K562 (cell line): ENCODE results near the gene GPR179. TPM values are rescaled to one million over a fixed set of nuclear protein-coding genes. Genes with fewer than 3 reads are reported as not detected.

Source experiments
- BDP1 ChIP-seq: IDR thresholded peaks from 3 replicates; pipeline ENCODE4 v1.6.1; 2011; ENCODE audit not compliant: insufficient read length, insufficient read depth
- CREB3L1 ChIP-seq: fragments of 450-650 bp; IDR thresholded peaks from 2 replicates; pipeline ENCODE4 v1.6.1; 2014; ENCODE audit warnings: low read depth, mild to moderate bottlenecking, moderate library complexity, borderline replicate concordance
- CTBP1 ChIP-seq: fragments of 450-650 bp; IDR thresholded peaks from 2 replicates; pipeline ENCODE4 v1.6.1; 2016; ENCODE audit warnings: borderline replicate concordance
- FIP1L1 ChIP-seq: fragments of 200-400 bp; formaldehyde crosslinking; IDR thresholded peaks from 2 replicates; pipeline ENCODE4 v1.6.1; 2018; ENCODE audit warnings: mild to moderate bottlenecking, low read depth, low read length; ENCODE audit not compliant: poor library complexity, severe bottlenecking
- GATA2 ChIP-seq: sonication (generic); formaldehyde crosslinking; IDR thresholded peaks from 2 replicates; pipeline ENCODE4 v1.4.0; 2020; ENCODE audit warnings: mild to moderate bottlenecking, missing genetic modification reagents
- GTF2B ChIP-seq: IDR thresholded peaks from 2 replicates; pipeline ENCODE4 v1.6.1; 2011; ENCODE audit not compliant: insufficient read length; ENCODE audit errors: extremely low read depth
- HNRNPLL ChIP-seq: fragments of 200-400 bp; formaldehyde crosslinking; IDR thresholded peaks from 2 replicates; pipeline ENCODE4 v1.6.1; 2017; ENCODE audit warnings: low read length, low read depth, mild to moderate bottlenecking; ENCODE audit not compliant: poor library complexity, severe bottlenecking
- KLF16 ChIP-seq: IDR thresholded peaks from 2 replicates; pipeline ENCODE4 v1.6.1; 2016; ENCODE audit warnings: antibody characterized with exemption
- MCM7 ChIP-seq, 2 experiments: fragments of 450-650 bp; IDR thresholded peaks; 2 replicates each; pipeline ENCODE4 v1.6.1; 2016 to 2018
- MLLT1 ChIP-seq, 2 experiments: fragments of 450-650 bp; IDR thresholded peaks; 2 replicates each; pipeline ENCODE4 v1.6.1; 2016
- NBN ChIP-seq: fragments of 450-650 bp; IDR thresholded peaks from 2 replicates; pipeline ENCODE4 v1.6.1; 2016; ENCODE audit warnings: low read depth, mild to moderate bottlenecking
- RB1 ChIP-seq: fragments of 450-650 bp; IDR thresholded peaks from 2 replicates; pipeline ENCODE4 v1.6.1; 2017; ENCODE audit warnings: low read depth, mild to moderate bottlenecking
- RBFOX2 ChIP-seq: fragments of 200-400 bp; formaldehyde crosslinking; IDR thresholded peaks from 2 replicates; pipeline ENCODE4 v1.6.1; 2017; ENCODE audit warnings: low read depth, mild to moderate bottlenecking, low read length, moderate library complexity
- SMAD3 ChIP-seq: fragments of 450-650 bp; formaldehyde crosslinking; conservative IDR thresholded peaks from 2 replicates; pipeline ENCODE4 v1.4.0; 2020; ENCODE audit warnings: mild to moderate bottlenecking
- SMAD4 ChIP-seq: fragments of 250-450 bp; sonication (Bioruptor Pico); conservative IDR thresholded peaks from 2 replicates; pipeline ENCODE4 v1.8.0; 2021; ENCODE audit warnings: inconsistent platforms, mild to moderate bottlenecking, moderate library complexity
- VEZF1 ChIP-seq: fragments of 200-800 bp; sonication (Bioruptor generic); IDR thresholded peaks from 2 replicates; pipeline ENCODE4 v1.6.1; 2017; ENCODE audit warnings: missing genetic modification characterization, missing compliant biosample characterization
- ZNF518B ChIP-seq: fragments of 250-450 bp; sonication (Bioruptor Pico); IDR thresholded peaks from 2 replicates; pipeline ENCODE4 v1.5.0; 2021; ENCODE audit warnings: mild to moderate bottlenecking, moderate library complexity
- ZNF717 ChIP-seq: fragments of 250-450 bp; sonication (Bioruptor Pico); IDR thresholded peaks from 2 replicates; pipeline ENCODE4 v1.5.0; 2021
- polyA plus RNA-seq, 8 experiments: library from polyadenylated mRNA; depleted of rRNA in 4 of 8; stranded (reverse) in 5 of 8; unstranded in 3 of 8; fragments of >200 nt; fragmentation: Nextera tagmentation in 2 of 8; fragmentation: Illumina TruSeq in 1 of 8; extraction: Ambion mirVana in 2 of 8; extraction: Trizol in 1 of 8; gene quantifications; 2 replicates each; pipeline versions ENCODE4 v1.2.1 to v1.2.3, GENCODE V29; 2011 to 2014; ENCODE audit warnings: inconsistent platforms in 1 of 8, missing spikeins in 1 of 8
- total RNA-seq, 7 experiments: library from RNA; depleted of rRNA in 6 of 7; stranded (reverse); fragments of >200 nt in 6 of 7; fragmentation: Illumina TruSeq in 2 of 7; extraction: Trizol in 2 of 7; gene quantifications; 2 replicates each; pipeline versions ENCODE4 v1.2.1 to v1.2.3, GENCODE V29; 2011 to 2021; ENCODE audit warnings: low replicate concordance in 1 of 7

GPR179 gene
- total and polyA plus RNA-seq, 9 of the 15 experiments (the other 6 are each of a cell fraction or from before 2014, with no cell fraction given) = not detected

- TF ChIP-seq GTF2B (no peak), RB1 (peak; percentile 80), SMAD3 (CRISPR knock-in tag) (peak; percentile 71; the same call in 1 of the 2 replicates), BDP1 (no peak), GATA2 (peak; percentile 68; the same call in 1 of the 2 replicates), VEZF1 (CRISPR knock-in tag) (peak; percentile 37; the same call in 1 of the 2 replicates), KLF16 (peak; percentile 54; the same call in 1 of the 2 replicates), ZNF717 (no peak), MCM7 (IDR thresholded peaks at IDR 0.05) (no peak), CTBP1 (peak; percentile 27; the same call in 1 of the 2 replicates), ZNF518B (CRISPR knock-in tag) (no peak), RBFOX2 (no peak), NBN (0 out of 2 replicates have a peak, but pooled peaks have one; percentile 28), CREB3L1 (no peak), SMAD4 (CRISPR knock-in tag) (no peak), MLLT1 (IDR thresholded peaks at IDR 0.05) (no peak), FIP1L1 (no peak), HNRNPLL (no peak)
These were observed 5.5 kb upstream of the GPR179 start (continued) for GRCh38 chr17:38349097-38349730.
